Activated CD8-positive, alpha-beta memory T cell treated with anti-CD3 and anti-CD28 coated beads, Interleukin-2, amount 50 U/mL, for 48 hours (primary cell): ENCODE data around the gene TCHH.
"Not testable (repeated sequence)": the region's sequence is repeated elsewhere in the genome, so short reads cannot be mapped to it uniquely, and the experiment has no call there.

Experiments used
- DNase-seq: peaks from one replicate; pipeline ENCODE4 v3.0.0-alpha.2; 2020

The TCHH gene

DNA sequence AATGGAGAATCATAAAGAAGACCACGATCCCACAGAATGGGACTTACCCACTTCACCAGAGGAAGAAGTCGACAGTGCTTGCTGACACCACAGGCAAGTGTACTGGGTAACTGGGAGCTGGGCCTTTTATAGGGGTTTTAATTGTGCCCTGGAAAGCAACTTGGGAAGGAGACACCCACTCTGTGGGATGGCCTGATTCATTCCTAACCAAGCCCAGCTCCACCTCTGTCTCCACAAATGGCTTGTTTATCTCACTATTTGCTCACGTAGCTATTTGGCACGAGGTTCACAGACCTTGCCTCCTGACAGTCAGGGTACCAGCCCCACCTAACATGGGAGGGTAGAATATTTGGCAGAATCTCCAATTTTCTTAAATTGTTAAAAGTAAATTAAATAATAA lies at the start of gene TCHH:
TCHH (minus strand) TSS at position 101 of the 400 bp plus-strand sequence. CDS start 1,364 bp downstream, outside the sequence.
- no peak for DNase-seq

- no peak for DNase-seq
Measured at GRCh38 chr1:152164517-152165136, 49.4 kb upstream of the TCHH start.

- DNase-seq, result no peak
Measured at GRCh38 chr1:152162792-152163463, 47.7 kb upstream of the TCHH start.

DNA sequence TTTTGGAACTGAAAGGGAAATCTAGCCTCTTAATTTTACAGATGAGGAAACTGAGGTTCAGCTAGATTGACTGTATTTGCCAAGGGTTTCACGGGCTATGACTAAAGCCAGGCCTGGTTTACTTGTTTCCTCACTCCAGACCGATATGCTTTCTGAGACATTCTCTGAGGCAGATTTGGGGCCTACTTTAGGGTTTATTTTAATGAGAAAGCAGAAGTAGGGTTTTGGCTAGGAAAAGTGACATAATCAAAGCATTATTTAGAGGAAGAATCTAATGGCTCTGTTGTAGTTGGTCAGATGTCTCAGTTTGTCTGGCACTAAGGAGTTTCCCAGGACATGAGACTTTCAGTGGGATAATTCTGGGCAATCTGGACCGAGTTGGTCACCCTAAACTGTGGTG lies 45.3 kb upstream of the TCHH start:
- no peak for DNase-seq

- no peak for DNase-seq
Measured at GRCh38 chr1:152159144-152159543, 43.9 kb upstream of the TCHH start, which contains the start of gene RPTN. TSS of gene RPTN (minus strand) at chr1:152159228. CDS start at chr1:152157889, 1,339 bp downstream.

DNA sequence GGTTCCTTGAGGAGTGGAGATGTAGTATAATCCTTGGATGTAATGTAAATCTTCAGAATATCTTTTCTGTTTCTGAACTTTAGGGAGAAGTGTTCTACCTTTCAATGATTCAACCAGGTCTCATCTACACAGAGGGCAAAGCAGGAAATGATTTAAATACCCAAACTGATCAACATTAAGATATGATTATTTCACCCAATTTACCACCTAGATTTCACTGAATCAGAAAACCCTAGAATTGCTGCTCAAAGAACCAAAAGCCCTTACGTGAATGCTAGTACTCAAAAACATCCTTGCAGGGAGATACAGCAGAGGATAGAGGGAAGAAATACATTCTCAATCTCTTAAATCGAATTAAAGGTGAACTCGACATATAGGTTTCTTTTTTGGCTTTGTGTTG lies 38.8 kb upstream of the TCHH start:
- no peak for DNase-seq

GRCh38 chr1:152151646-152152045 lies 36.4 kb upstream of the TCHH start:
- DNase-seq, result no peak

DNA sequence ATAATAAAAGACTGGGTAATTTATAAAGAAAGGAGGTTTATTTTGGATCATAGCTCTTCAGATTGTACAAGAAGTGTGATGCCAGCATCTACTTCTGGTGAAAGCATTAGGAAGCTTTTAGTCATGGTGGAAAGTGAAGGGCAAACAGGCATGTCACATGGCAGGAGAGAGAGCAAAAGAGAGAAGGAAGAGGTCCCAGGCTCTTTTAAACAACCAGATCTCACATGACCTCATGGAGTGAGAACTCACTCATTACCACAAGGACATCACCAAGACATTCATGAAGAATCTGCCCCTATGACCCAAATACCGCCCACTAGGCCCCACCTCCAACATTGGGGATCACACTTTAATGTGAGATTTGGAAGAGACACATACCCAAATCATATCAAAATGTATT lies 33.7 kb upstream of the TCHH start:
- DNase-seq, result no peak

GRCh38 chr1:152148051-152148450 lies 32.8 kb upstream of the TCHH start:
- no peak for DNase-seq

DNA sequence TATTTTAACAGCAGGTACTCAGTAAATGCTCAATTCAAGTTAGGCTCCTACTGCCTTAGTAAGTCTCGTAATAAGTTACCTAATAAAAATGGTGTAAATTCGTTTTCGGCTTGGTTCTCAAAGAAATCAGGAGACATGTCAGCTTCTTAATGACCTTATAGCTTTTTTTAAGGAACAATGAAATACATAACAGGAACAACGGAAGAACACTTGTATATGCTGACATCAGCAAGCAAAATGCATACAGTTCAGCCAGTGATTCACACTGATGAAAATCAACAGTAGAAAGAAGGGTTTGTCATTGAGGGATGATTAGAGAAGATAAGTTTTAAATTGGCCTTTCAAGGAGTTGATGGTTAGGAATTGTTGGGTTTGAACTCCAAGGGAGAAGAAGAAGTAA lies 30.5 kb upstream of the TCHH start:
- DNase-seq, result no peak

DNA sequence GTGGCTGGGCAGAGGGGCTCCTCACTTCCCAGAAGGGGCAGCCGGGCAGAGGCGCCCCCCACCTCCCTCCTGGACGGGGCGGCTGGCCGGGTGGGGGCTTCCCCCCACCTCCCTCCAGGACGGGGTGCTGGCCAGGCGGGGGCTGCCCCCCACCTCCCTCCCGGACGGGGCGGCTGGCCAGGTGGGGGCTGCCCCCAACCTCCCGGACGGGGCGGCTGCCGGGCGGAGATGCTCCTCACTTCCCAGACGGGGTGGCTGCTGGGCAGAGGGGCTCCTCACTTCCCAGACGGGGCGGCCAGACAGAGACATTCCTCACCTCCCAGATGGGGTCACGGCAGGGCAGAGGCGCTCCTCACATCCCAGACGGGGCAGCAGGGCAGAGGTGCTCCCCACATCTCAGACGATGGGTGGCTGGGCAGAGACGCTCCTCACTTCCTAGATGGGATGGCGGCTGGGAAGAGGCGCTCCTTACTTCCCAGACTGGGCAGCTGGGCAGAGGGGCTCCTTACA lies 29.5 kb upstream of the TCHH start:
- DNase-seq, result not testable (repeated sequence)

GRCh38 chr1:152143150-152143887 lies 28.1 kb upstream of the TCHH start:
- no peak for DNase-seq

- DNase-seq, result no peak
Measured at GRCh38 chr1:152141971-152142584, 26.8 kb upstream of the TCHH start.

DNA sequence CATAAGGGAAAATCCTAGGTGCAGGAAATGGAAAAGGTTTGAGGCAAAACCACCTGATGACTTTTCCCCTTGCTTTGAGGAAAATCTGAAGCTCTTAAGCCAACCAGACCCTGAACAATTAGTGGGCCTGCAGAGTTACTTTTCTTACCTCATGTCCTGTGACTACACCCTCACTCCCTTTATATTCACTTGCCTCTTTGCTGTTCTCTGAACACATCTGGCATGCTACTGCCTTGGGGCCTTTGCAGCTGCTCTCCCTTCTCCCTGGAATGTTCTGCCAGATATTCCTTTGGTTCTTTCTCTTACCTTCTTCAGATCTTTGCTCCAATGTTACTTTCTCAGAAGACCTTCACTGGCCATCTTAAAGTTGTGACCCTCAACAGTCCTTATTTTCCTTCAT lies 22.0 kb upstream of the TCHH start:
- no peak for DNase-seq

DNA sequence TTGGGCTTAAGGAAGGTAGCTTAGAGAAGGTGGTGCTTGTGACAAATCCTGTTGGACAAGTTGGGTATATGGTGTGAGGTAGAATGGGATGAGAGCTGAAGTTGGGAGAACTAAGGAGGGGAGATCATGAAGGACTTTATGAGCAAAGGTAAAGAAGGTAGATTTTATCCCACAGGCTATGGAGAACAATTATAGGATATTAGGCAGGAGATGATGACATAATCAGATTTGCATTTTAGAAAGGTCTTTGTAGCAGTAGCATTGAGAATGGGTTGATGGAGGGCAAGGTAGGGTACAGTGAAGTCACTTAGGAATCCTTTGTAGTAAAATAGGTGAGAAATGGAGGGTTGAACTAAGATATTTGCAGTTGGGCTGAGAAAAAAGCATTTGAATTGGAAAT lies 14.9 kb upstream of the TCHH start:
- no peak for DNase-seq

- no peak for DNase-seq
Measured at GRCh38 chr1:152127673-152128072, 12.4 kb upstream of the TCHH start.

- DNase-seq, result no peak
Measured at GRCh38 chr1:152125834-152126443, 10.7 kb upstream of the TCHH start.

- DNase-seq, result no peak
Measured at GRCh38 chr1:152118915-152119314, 3.7 kb upstream of the TCHH start.

- DNase-seq, result no peak
Measured at GRCh38 chr1:152112885-152113432, 2.3 kb downstream of the TCHH start.

GRCh38 chr1:152112101-152112884 lies 3.0 kb downstream of the TCHH start:
- peak; percentile 54 for DNase-seq

- DNase-seq, result peak; percentile 70
Measured at GRCh38 chr1:152111515-152111968, 3.7 kb downstream of the TCHH start.
